ENCODE results near the gene PITX2. TPM values are rescaled to one million over a fixed set of nuclear protein-coding genes. Genes with fewer than 3 reads are reported as not detected.

PITX2 gene
- polyA plus RNA-seq, 2 of the 4 experiments (the other 2 are of a cell fraction) = 1.1 to 2.6 TPM

- H3K4me3 ChIP-seq = no peak overlapping the region
- no peaks in the 10 kb centered on the region for H3K4me1 ChIP-seq
- no peak overlapping the region for H3K4me2 ChIP-seq
- CTCF ChIA-PET = interaction anchor here (0.7 kb wide), 1 partner anchor 142 kb away, joined by 3 read pairs; no protein-coding TSS in a partner anchor
- WGBS (ENCODE audit: missing lambda C conversion rate) = 89% methylated on average over 11 of the region's 11 CpGs
- no peaks in the 10 kb centered on the region for H3K9me3 ChIP-seq
- no peak for ATAC-seq
- POLR2A ChIA-PET = no interaction called here
- FAIRE-seq = no peak
- H3K27ac ChIP-seq = no peak overlapping the region
- TF ChIP-seq MAFK (IDR thresholded peaks at IDR 0.05; ENCODE audit: partially characterized antibody) (no peak), MAZ (IDR thresholded peaks at IDR 0.05; ENCODE audit: borderline replicate concordance, low read depth, low read length) (no peak), EP300 (IDR thresholded peaks at IDR 0.05) (no peak), CTCF (IDR thresholded peaks at IDR 0.05) (no peak), RCOR1 (IDR thresholded peaks at IDR 0.05; ENCODE audit: low read depth, low read length) (no peak), EHF (CRISPR knock-in tag; IDR thresholded peaks at IDR 0.05) (no peak), KDM1A (IDR thresholded peaks at IDR 0.05; ENCODE audit: low read depth) (no peak), RNF2 (IDR thresholded peaks at IDR 0.05; ENCODE audit: borderline replicate concordance, low read depth) (no peak), MYC (IDR thresholded peaks at IDR 0.05; ENCODE audit: borderline replicate concordance, low read length) (no peak), RFX5 (IDR thresholded peaks at IDR 0.05) (no peak)
- no peak for DNase-seq (ENCODE audit: low read depth in 1 of 2, low spot score in 1 of 2)
These were observed 11.7 kb upstream of the PITX2 start for GRCh38 chr4:110634350-110635162.

- POLR2A ChIA-PET = no interaction called here
- no peak for TF ChIP-seq CBX2 (IDR thresholded peaks at IDR 0.05; ENCODE audit: borderline replicate concordance, low read depth)
- TF ChIP-seq NR3C1 (IDR thresholded peaks at IDR 0.05) = no peak
- TF ChIP-seq MAX (IDR thresholded peaks at IDR 0.05) = no peak
- TF ChIP-seq ZFP36 (IDR thresholded peaks at IDR 0.05; ENCODE audit: borderline replicate concordance, partially characterized antibody) = no peak
- no peak for TF ChIP-seq E2F6 (IDR thresholded peaks at IDR 0.05; ENCODE audit: borderline replicate concordance, low read depth)
- TF ChIP-seq BCL3 (IDR thresholded peaks at IDR 0.05) = no peak
- TF ChIP-seq ZNF302 (CRISPR knock-in tag; IDR thresholded peaks at IDR 0.05) = no peak
- TF ChIP-seq EHMT2 (IDR thresholded peaks at IDR 0.05; ENCODE audit: low read depth) = no peak
- TF ChIP-seq HOXA7 (CRISPR knock-in tag; IDR thresholded peaks at IDR 0.05) = no peak
- Histone ChIP-seq H3K4me1 (no peaks in the 10 kb centered on the region), H3K4me3 (no peak overlapping the region), H3K27ac (no peak overlapping the region), H3K4me2 (no peak overlapping the region), H3K9me3 (no peaks in the 10 kb centered on the region)
- WGBS (ENCODE audit: missing lambda C conversion rate) = 93% methylated on average over 44 of the region's 59 CpGs
- CTCF ChIA-PET = interaction anchor here (0.6 to 1.3 kb wide), 4 partner anchors 13 to 649 kb away, joined by 3 read pairs; no protein-coding TSS in a partner anchor
- FAIRE-seq (no peak), DNase-seq (ENCODE audit: low read depth in 1 of 2, low spot score in 1 of 2) (no peak), ATAC-seq (no peak)
These were observed 10.8 kb upstream of the PITX2 start for GRCh38 chr4:110633358-110634341.

Data from A549 (cell line).